Stimulated activated CD4-positive, alpha-beta T cell treated with anti-CD3 and anti-CD28 coated beads, Interleukin-12 subunit alpha, Interleukin-12 subunit beta, amount 100 ng/mL, for 48 hours (primary cell): Measurements from ENCODE around the gene LPAR3.
"Not testable (repeated sequence)": the region's sequence is repeated elsewhere in the genome, so short reads cannot be mapped to it uniquely, and the experiment has no call there.

Experiments used
- DNase-seq, 3 donors: peaks; one replicate each; pipeline ENCODE4 v3.0.0-alpha.2; 2020; ENCODE audit warnings: low read depth in 2 of 3, low spot score in 1 of 3

The LPAR3 gene, protein sequence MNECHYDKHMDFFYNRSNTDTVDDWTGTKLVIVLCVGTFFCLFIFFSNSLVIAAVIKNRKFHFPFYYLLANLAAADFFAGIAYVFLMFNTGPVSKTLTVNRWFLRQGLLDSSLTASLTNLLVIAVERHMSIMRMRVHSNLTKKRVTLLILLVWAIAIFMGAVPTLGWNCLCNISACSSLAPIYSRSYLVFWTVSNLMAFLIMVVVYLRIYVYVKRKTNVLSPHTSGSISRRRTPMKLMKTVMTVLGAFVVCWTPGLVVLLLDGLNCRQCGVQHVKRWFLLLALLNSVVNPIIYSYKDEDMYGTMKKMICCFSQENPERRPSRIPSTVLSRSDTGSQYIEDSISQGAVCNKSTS

DNA sequence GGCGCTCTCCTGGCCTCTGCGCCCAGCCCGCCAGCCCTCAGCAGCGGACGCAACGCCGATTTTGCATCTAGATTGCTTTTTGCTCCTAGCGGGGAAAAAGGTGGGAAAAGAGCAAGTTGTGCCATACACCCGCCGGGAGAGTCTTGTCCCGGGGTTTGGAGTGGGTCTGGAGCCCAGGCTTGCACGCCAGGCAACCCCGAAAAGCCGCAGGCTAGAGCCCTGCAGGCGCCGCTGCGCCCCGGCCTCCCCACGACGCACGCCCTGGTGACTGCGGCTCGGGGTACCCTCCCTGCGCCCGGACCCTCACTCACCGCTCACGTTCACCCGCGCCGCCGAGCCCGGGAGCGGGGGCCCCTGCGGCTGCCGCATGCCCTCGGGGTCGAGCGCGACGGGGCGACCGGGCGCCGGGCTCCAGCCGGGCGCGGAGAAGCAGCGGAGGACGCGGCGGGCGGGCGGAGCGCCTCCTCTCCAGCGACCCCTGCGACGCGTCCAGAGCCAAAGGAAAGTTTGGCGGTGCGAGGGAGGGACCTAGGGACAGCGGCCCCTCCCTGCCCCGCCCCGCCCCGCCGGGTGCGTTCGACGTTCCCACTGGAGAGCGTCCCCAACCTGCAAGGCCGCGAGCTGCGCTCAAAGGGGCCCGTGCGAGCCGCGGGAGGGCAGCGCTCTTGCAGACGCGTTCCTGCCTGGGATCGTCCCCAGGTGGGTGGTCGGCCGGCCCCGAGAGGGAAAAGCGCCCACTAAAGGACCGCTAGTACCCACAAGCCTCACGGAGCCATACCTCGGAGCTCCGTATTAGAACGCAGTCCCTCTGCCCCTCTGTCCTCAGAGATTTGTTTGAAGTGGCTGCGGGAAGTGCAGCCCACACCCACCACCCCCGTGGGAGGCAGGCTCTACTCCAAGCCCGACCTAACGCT, at the start of gene LPAR3:
Gene LPAR3, minus strand, starts transcription at position 502 of the 914 bp plus-strand sequence. CDS start 27,086 bp downstream, outside the sequence.
- DNase-seq: peak in 1 of 3 donors; percentile 26

DNA sequence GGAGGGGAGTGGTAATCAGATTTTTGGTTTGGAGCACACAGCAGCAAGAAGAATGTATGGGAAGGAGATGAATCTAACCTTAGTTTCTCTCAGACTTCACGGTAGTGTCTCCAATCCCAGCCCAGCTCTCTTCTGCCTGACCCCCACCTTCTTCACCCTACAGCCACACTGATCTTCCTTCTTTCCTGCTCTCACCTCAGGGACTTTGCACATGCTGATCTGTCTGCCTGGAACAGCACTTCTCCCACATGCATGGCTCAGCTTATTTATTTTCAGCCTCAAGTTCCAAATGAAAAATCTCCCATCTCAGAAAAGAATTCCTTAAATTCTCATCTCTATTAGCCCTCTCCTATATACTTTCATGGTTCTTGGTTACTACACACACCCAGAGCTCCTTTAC, 48.8 kb upstream of the LPAR3 start:
- DNase-seq: no peak

DNA sequence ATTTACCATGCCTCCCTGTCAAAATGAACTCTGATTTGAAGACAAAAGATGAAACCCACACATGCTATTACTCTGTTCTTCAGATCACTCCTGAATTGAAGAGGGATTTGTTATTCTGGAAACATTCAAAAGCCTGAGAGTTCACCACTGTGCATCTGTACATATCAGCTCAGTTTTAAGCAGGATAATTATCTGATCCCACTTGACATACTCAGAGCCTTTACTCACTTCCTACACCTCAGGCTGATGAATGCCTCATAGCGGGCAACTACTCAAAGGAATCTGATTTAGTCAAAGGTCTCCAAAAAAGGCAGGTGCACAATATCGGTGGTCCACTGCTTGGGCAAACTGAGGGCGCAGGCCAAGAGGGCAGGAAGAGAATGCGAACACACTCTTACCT, 47.5 kb upstream of the LPAR3 start:
- DNase-seq: no peak

DNA sequence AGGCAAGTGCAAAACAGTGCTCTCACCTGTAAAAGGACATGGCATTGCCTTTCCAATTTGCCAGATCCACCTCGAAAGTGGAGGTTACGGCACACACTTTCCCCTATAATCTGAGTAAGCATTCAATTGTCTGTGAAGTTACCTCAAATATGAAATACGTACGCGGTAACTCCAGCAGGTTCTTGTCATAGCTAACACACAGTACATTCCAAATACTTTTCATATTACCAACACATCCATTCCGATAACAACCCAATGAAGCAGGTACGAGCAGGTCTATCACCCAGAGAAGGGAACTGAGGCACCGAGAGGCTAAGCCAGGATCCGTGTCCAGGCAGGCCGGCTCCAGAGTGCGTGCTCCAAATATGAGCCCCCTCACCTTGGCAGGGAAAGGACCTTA, 46.8 kb upstream of the LPAR3 start:
- no peak for DNase-seq

DNA sequence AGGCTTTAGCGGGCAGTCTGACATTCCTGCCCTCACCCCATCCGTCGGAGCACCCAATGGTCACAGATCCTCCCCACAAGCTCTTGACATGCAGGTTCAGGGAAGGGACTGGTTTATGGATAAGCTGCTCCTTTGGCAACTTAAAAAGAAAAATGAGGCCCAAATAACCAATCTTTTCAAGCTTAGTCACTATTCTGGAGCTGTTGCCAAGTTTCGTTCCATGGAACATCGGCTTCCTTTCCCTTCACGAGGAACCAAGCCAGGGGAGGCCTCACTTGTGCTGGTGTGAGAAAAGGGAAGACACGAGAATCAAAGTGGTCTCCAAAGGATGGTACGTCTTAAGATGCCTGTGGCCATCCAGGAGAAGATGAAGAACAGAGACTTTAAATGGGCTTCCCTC, 46.1 kb upstream of the LPAR3 start:
- DNase-seq: no peak

DNA sequence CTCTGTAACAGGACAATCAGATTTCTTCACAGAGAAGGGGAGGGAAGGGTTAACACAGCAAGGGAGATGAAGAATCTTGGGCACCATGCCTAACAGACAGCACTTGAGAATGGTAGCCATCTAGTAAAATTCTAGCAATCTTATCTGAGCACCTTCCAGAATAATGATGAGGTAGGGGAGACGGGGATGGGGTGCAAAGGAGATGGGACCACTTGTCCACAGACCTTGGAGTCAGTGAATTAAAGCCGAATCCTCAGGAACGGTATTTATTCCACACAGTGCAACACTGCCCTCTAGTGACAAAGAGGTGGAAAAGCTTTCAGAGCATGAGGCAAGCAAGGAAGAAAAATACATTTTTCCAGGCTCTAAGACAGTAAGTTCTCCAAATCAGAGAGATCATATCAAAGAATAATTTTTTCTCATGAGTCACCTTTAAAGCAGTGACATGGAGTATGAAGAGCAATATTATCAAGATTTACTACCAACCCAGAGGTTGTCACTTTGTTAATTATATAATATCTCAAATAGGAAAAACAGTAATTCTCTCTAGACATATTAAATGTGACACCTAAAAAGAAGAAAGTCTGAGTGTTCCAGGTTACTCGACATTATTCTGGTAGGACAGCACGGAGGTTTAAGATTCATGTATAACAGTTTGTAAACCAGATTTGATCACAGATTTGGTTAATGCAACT, 43.3 kb upstream of the LPAR3 start:
- peak in 1 of 3 donors; percentile 30 for DNase-seq

DNA sequence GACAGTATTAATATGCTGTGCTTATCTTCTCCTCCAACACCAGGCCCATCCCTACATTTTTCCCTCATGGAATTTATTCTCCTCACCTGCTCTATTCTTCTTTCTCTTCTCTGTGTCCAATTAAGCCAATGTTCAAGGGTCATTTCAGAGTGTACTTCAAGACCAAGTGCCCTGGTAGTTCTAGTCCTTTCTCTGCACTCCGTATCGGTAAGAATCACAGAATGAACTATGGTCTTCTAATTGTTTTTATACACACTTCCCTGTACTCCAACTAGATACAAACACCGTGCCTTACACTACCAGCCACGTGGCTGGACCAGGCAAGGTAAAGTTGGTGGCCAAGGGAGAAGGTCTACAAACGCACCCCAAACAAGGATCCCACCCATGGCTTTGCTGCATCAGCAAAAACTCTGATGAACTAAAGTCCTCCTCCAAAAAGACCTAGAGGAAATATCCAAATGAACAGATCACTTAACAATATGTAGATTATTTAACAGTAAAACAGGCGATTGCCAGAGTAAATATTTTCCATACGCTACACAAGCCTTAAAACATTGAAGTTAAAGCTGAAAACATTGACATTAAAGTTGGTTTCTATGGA, 40.1 kb upstream of the LPAR3 start:
- DNase-seq: no peak

DNA sequence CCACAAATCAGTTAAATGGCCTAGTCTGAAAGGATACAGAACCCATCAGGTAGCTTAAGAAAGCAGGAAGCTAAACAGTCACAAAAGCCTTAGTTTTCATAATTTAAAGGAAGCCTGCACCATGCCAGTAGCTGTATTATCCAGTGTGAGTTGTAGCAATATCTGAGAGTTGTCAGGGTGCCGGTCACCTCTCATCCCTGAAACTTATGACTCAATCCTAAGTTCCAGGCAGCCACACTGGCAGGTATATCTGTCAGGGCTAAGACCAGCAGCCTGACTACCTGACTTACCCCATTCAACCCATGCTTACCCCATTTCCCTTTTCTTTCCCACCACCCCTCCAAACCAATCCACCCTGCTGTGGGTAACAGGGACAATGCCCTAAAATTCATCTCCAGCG, 37.8 kb upstream of the LPAR3 start:
- no peak for DNase-seq

DNA sequence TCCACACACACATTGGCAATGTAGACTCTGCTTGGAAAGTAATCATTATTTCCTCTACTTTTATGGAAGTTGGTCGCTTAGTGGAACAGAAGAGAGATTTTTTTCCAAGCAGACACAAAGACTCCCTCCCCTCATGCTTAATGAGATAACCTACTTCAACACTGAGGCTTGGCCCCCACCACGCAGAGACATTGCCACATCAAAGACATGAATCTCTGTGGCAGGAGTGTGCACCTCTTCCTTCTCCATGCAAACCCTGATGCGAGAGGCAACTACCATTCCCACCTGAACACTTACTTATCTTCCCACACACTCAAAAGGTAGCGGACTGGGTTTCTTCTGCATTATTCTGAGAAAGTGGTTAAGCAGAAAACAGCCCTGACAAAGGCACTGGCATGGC, 37.3 kb upstream of the LPAR3 start:
- DNase-seq: no peak

DNA sequence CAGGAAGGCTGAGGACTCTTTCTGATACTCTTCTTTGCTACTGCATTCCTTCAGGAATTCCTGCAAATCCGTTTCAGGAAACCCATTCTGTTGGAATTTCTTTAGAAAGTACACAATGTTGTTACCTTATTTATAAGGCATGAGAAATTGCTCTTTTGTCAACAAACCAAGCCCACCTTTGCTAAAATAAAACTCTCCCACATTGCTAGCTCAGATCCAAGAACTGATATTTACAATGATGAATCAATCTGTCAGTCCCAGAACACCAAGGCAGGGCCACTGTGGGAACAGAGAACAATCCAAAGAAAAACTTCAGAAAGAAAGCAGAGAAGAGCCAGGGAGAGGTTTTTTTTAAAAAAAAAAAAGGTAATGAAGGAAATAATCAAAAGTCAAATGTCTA, 36.6 kb upstream of the LPAR3 start:
- DNase-seq: no peak

DNA sequence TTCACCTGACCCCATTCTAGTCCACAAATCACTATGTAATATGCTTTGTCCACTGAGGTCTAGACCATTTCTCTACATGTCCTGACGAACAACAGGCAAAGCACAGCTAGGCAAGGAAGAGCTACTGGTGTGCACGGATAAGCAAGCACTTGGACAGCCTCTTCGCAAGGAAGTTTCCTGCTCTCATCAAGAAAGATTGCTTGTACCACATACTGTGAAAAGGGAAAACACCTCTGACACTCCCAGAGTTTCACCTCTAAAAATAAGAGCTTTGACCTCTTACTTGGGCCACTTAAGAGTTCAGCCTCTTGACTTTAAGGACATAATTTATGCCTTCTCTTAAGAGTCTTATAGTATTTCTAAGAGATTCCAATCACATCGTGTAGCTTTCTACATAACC, 36.0 kb upstream of the LPAR3 start:
- no peak for DNase-seq

DNA sequence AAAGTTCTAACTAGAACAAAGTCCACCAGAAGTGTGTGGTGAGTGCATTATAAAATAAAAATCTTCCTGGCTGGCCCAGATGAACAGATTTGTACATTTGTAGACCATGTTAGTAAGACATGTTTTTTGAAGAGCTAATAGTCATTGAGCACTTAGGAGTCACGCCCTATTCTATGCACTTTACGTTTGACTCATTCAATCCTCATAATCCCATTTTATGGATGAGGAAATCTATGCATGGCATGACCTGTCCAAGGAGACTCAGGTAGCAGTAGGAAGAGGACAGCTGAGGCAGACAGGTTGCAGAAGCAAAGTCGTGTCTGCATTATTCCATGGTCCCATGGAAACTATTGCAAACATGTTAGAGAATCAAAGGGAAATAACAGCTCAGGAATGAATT, 30.3 kb upstream of the LPAR3 start:
- no peak for DNase-seq

DNA sequence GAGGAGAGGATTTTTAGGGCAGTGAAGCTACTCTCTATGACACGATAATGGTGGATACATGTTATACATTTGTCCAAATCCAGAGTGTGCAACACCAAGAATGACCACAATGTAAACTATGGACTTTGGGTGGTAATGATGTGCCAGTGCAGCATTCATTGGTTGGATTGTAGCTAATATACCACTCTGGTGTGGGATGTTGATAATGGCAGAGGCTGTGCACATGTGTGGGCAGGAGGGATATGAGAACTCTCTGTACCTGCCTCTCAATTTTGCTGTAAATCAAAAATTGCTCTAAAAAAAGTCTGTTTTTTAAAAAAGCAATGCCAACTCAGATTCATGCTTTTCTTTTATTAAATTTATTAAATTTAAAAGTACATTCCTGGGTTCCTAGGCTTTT, 27.2 kb upstream of the LPAR3 start:
- DNase-seq: no peak

DNA sequence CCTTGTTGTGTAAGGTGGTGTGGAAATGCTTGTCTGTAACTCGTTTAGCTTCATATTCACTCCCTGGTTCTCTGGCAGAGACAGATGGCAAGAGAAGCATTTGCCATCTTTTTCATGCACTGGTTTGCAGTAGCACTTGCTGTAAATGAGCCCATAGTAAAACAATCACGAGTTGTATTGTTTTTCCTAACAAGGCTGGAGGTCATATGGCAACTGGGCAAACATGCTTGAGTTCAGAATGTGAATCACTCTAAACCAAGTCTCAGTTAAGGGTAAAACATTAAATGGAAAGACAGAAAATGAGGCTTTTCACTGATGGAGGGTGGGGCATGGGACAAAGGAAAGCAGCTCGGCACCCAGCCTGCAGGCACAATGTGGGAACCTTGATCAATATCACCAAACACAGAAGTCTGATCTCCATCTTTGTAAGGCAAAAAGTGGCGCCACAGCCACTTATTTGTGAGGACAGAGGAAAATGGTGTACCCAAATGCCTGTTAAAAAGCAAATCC, 26.5 kb upstream of the LPAR3 start:
- DNase-seq: no peak

DNA sequence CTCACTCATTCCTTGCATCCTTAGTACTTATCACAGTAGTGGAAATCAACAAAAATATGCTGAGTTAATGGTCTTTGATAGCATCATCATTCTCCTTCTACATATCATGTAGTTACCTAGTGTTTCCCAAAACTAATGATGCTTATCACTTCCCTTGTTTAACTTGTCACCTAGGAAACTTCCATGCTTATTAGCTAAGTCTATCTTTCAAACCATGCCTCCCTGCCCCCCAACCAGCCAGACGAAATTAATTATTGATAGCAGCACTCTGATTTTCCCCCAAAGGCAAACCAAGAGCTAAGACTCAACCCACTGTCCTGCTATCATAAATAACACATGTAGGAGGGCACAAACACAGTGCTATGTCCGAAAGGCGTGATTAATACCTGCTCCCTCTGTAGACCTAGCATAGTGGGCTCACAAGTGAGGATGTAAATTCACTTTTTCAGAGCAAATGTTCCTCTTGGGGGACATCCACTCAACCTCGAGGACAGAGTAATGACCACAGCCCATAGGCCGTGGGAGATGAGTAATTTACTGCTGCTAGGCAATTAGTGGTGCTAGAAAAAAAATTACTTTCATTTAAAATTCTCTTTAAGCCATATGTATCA, 25.8 kb upstream of the LPAR3 start:
- DNase-seq: no peak

DNA sequence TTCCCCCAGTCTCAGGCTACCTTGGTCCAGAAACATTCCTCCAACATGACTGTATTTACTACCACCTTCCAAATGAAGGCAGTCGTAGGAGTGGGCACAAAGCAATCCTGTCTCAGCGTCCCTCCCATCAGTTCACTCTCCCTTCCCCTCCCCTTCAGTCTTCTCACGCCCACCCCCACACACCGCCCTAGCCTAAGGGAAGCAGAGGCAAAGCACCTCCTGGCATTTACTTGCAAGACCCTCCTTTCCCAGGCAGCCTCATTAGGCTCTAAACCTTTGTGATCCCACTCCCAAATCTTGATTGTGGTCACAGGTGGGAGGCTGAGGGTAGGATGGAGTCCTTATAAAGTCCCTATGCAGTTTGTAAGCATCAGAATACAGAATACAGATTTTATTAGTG, 23.9 kb upstream of the LPAR3 start:
- no peak for DNase-seq

DNA sequence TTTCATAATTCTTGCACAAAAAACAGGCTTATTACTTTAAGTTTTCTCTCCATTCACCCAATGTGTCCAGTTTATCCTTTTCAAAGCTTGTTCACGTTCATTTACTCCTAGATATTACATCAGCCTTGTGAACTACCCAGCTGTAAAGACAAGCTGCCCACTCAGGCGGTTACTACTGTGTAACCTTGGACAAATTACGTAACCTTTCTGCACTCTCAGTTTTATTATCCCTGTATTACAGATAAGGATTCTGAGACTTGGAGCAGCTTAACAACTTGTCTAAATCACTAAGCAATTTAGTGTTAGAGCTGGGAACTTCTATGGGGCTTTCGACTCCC, 20.5 kb upstream of the LPAR3 start:
- DNase-seq: no peak

DNA sequence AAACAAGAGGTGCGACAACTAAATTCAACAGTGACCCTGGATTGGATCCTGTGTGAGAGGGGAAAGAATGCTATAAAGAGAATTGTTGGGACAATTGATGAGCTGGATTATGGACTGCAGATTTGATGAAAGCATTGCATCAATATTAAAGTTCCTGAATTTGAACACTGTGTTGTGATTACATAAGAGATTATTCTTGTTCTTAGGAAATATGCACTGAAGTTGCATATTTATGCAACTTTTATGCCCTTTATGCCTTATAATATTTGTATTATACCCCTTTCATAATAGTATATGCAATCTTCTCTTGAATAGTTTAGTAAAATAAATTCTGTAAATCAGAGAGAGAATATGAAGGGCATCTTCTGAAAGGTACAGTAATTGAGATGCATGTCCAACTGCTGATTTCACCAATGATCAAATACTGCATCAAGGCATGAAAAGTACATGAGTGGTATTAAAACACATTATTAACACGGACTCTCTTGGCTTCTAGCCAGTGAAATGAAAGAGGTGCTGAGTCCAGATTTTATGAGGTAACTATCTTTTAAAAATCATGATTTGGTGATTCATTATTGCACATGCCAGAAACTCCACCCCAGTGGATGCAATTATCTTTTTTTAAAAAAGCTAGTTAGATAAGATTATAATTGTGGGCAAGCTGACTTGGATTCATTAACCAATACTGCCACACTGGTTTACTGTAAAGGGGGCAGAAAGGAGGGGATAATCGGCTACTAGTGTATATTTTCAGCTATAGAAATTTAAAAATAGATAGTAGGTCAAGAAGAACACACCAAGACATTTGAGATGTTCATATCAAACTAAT, 19.9 kb upstream of the LPAR3 start:
- DNase-seq: no peak

DNA sequence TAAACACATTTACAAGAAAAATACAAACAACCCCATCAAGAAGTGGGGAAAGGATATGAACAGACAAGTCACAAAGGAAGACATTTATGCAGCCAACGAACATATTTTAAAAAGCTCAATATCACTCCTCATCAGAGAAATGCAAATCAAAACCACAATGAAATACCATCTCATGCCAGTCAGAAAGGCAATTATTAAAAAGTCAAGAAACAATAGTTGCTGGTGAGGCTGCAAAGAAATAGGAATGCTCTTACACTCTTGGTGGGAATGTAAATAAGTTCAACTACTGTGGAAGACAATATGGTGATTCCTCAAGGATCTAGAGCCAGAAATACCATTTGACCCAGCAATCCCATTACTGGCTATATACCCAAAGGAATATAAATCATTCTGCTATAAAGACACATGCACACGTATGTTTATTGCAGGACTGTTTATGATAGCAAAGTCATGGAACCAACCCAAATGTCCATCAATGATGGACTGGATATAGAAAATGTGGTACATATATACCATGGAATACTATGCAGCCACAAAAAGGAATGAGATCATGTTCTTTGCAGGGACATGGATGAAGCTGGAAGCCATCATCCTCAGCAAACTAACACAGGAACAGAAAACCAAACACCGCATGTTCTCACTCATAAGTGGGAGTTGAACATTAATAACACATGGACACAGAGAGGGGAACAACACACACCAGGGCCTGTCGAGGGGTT, 15.9 kb upstream of the LPAR3 start:
- DNase-seq: not testable (repeated sequence)
